ENCODE results near the gene LEMD3.

Gene LEMD3

GRCh38 chr12:65170209-65170881 lies 962 bp downstream of the LEMD3 start:
- peak; percentile 72 to 73 for DNase-seq

- no peak for DNase-seq
These were observed 1.7 kb downstream of the LEMD3 start for GRCh38 chr12:65171073-65171472.

GRCh38 chr12:65171870-65172269 lies 2.5 kb downstream of the LEMD3 start:
- peak in 1 of 2 donors; percentile 40 for DNase-seq

GRCh38 chr12:65175385-65175784 lies 6.0 kb downstream of the LEMD3 start:
- DNase-seq, result no peak

GRCh38 chr12:65182012-65182739 lies 12.8 kb downstream of the LEMD3 start:
- no peak for DNase-seq

GRCh38 chr12:65184176-65184857 lies 14.9 kb downstream of the LEMD3 start:
- no peak for DNase-seq

GRCh38 chr12:65184858-65185229 lies 15.5 kb downstream of the LEMD3 start:
- DNase-seq, result no peak

- DNase-seq, result no peak
These were observed 18.3 kb downstream of the LEMD3 start for GRCh38 chr12:65187665-65188064.

- no peak for DNase-seq
These were observed 18.9 kb downstream of the LEMD3 start for GRCh38 chr12:65188179-65188701.

- DNase-seq, result no peak
These were observed 19.8 kb downstream of the LEMD3 start for GRCh38 chr12:65189028-65189718.

- DNase-seq, result no peak
These were observed 23.7 kb downstream of the LEMD3 start for GRCh38 chr12:65192963-65193516.

- DNase-seq, result no peak
These were observed 25.6 kb downstream of the LEMD3 start for GRCh38 chr12:65194949-65195348.

GRCh38 chr12:65195387-65196055 lies 26.1 kb downstream of the LEMD3 start:
- DNase-seq, result no peak

GRCh38 chr12:65196762-65197567 lies 27.6 kb downstream of the LEMD3 start:
- DNase-seq, result no peak

GRCh38 chr12:65199604-65200003 lies 30.2 kb downstream of the LEMD3 start:
- no peak for DNase-seq

GRCh38 chr12:65200007-65200665 lies 30.8 kb downstream of the LEMD3 start:
- DNase-seq, result no peak

GRCh38 chr12:65203376-65203775 lies 34.0 kb downstream of the LEMD3 start:
- no peak for DNase-seq

GRCh38 chr12:65204886-65205525 lies 35.6 kb downstream of the LEMD3 start:
- DNase-seq, result no peak

GRCh38 chr12:65205886-65206285 lies 36.5 kb downstream of the LEMD3 start:
- DNase-seq, result no peak

- no peak for DNase-seq
These were observed 38.7 kb downstream of the LEMD3 start for GRCh38 chr12:65208125-65208524.
